GM23248 (cell line): Measurements from ENCODE around the gene GEMIN5.

Experiments
- EZH2 ChIP-seq: fragments of 200-600 bp; sonication (generic); IDR thresholded peaks from 2 replicates; pipeline ENCODE4 v1.6.1; 2018; ENCODE audit warnings: antibody characterized with exemption, mild to moderate bottlenecking; ENCODE audit not compliant: insufficient read depth, poor library complexity, severe bottlenecking
- EZH2phosphoT487 ChIP-seq: fragments of 200-600 bp; sonication (generic); IDR thresholded peaks from 2 replicates; pipeline ENCODE4 v1.6.1; 2018; ENCODE audit warnings: antibody characterized with exemption, moderate library complexity, mild to moderate bottlenecking, low read depth; ENCODE audit not compliant: insufficient read depth

GRCh38 chr5:154948313-154948712, 10.3 kb upstream of the GEMIN5 start:
- no peak for TF ChIP-seq EZH2phosphoT487
- no peak for TF ChIP-seq EZH2
